MG63 (cell line): ENCODE data around the gene CYBRD1. TPM values are rescaled to one million over a fixed set of nuclear protein-coding genes. Genes with fewer than 3 reads are reported as not detected.

Experiments
- total RNA-seq: library from RNA; depleted of rRNA; stranded (reverse); fragments of >200 nt; shearing (Covaris generic); gene quantifications from 2 replicates; pipeline ENCODE4 v1.2.3, GENCODE V29; 2014; ENCODE audit warnings: low replicate concordance; rRNA removed

The CYBRD1 gene
- total RNA-seq, 1 experiment from 2014 or later, result 56.3 TPM

Other genes with a start within 250 kb of the CYBRD1 start
- 31.5 and 72.9 TPM in 2 replicates for gene METTL8, start 88.5 kb upstream of the CYBRD1 start, total RNA-seq
- 13.8 and 29.8 TPM in 2 replicates for gene DCAF17, start 88.2 kb upstream of the CYBRD1 start, total RNA-seq
- gene DYNC1I2, start 165.0 kb downstream of the CYBRD1 start, total RNA-seq, result 89.1 and 107 TPM in 2 replicates